Coronary artery (tissue), 2 donors: ENCODE data around the gene INPP5A.
A peak's percentile ranks its signal among the peaks of the same experiment; 100 is the strongest.
"Not testable (repeated sequence)": the region's sequence is repeated elsewhere in the genome, so short reads cannot be mapped to it uniquely, and the experiment has no call there.

Experiments used
- DNase-seq: peaks from one replicate; pipeline ENCODE4 v3.0.0-alpha.2; 2017; ENCODE audit warnings: low spot score
- H3K27ac ChIP-seq, 2 donors: fragments of 200-600 bp; sonication (generic); one replicate each; pipeline ENCODE4 v1.5.1; 2016 to 2019
- H3K4me3 ChIP-seq: fragments of 200-600 bp; sonication (generic); 2 replicates; pipeline ENCODE4 v1.5.1; 2016; ENCODE audit warnings: mild to moderate bottlenecking, moderate library complexity
- CTCF ChIP-seq: fragments of 200-600 bp; sonication (generic); IDR thresholded peaks from one replicate; pipeline ENCODE4 v1.5.1; 2019; ENCODE audit warnings: antibody characterized with exemption

Gene INPP5A

GRCh38 chr10:132703419-132704007, 165.9 kb downstream of the INPP5A start:
- no peak overlapping the region for H3K27ac ChIP-seq
- no peak for DNase-seq
- TF ChIP-seq CTCF, result no peak
- H3K4me3 ChIP-seq, result no peak overlapping the region

GRCh38 chr10:132704008-132704814, 166.6 kb downstream of the INPP5A start:
- H3K27ac ChIP-seq, result no peak overlapping the region
- DNase-seq, result peak; percentile 59
- TF ChIP-seq CTCF, result no peak
- no peak overlapping the region for H3K4me3 ChIP-seq

- not testable (repeated sequence) for H3K27ac ChIP-seq, H3K4me3 ChIP-seq
Observed at GRCh38 chr10:132704815-132705064, 167.2 kb downstream of the INPP5A start.

GRCh38 chr10:132705173-132705572, 167.6 kb downstream of the INPP5A start:
- no peak for TF ChIP-seq CTCF
- Histone ChIP-seq H3K27ac (no peak overlapping the region), H3K4me3 (no peak overlapping the region)
- DNase-seq, result no peak

More at GRCh38 chr10:132704815-132705064, 167.2 kb downstream of the INPP5A start:
- not testable (repeated sequence) for DNase-seq

- Histone ChIP-seq H3K27ac (no peak overlapping the region), H3K4me3 (no peak overlapping the region)
- no peak for DNase-seq
- no peak for TF ChIP-seq CTCF
Observed at GRCh38 chr10:132705943-132706342, 168.4 kb downstream of the INPP5A start.

- no peak overlapping the region for H3K27ac ChIP-seq
- H3K4me3 ChIP-seq, result no peak overlapping the region
- no peak for TF ChIP-seq CTCF
- no peak for DNase-seq
Observed at GRCh38 chr10:132706701-132707100, 169.1 kb downstream of the INPP5A start.

- Histone ChIP-seq H3K27ac (no peak overlapping the region), H3K4me3 (no peak overlapping the region)
- peak; percentile 43 for DNase-seq
- no peak for TF ChIP-seq CTCF
Observed at GRCh38 chr10:132707121-132707775, 169.7 kb downstream of the INPP5A start.
